ENCODE measurements around the gene COQ8A.

The COQ8A gene

DNA sequence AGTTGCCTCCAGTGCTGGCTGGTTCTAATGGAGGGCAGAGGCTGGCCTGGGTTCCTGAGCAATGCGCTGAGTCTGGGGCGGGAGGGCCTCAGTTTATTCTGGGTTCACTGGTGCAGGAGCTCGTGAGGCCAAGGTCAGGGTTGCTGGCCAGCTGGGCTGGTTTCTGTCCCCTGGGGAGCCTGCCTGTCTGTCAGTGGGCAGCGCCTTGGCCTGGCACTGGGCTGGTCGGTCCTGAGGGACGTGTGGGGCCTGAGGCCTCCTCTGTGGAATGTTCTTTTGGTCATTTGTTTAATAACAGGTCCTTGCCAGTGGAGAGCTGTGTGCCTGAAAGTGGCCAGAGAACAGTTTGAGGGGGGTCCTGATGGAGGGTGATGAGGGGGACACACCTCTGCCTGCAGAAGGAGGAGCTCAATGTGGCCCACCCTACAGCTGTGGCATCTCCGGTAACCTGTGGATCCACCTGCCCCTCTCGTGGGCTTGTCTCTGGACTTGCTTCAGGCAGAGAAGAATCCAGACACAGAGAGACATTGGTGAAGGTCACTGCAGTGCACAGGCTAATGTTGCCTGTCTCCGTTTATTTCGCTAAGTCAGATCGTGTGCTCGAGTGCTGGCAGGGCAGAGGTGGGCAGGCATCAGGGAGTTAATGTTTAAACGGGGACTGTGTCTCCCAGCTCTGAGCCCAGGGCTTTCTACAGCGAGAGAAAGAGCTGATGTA, 34.6 kb downstream of the COQ8A start:
- DNase-seq, result no peak

DNA sequence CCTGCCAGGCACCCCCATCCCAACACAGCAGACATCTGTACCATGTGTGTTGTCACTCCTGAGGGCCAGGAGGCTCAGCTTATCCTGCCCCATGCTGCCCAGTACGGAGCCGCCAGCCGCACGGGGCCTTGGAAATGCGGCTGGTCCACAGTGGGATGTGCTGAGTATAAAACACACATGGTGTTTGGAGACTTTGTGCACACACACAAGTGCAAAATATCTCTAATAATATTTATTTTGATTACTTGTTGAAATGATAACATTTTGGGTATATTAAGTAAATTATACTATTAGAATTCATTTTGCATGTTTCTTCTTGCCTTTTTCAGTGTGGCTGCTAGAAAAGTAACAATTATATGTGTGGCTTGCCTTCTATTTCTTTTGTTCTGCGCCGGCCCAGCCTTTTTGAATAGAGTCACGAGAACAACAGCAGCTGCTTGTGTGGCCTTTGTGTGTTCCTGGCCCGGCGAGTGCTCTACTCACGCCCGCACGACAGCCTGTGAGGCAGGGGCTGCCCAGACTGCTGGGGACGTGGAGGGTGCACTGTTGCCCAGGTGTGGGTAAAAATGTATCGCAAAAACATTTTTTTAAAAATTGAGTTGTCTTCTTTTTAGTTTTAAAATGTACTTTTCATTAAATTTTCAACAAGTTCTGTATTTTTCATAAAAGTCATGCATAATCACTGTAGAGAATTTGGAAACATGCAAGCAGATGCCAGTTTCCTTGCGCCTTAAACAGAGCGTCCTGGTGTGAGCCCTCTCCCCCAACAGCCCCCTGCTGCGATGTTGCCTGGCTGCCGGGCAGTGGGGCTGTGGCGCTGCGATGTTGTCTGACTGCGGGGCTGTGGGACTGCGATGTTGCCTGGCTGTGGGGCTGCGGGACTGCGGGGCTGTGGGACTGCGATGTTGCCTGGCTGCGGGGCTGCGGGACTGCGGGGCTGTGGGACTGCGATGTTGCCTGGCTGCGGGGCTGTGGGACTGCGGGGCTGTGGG, 35.5 kb downstream of the COQ8A start:
- DNase-seq, result no peak

DNA sequence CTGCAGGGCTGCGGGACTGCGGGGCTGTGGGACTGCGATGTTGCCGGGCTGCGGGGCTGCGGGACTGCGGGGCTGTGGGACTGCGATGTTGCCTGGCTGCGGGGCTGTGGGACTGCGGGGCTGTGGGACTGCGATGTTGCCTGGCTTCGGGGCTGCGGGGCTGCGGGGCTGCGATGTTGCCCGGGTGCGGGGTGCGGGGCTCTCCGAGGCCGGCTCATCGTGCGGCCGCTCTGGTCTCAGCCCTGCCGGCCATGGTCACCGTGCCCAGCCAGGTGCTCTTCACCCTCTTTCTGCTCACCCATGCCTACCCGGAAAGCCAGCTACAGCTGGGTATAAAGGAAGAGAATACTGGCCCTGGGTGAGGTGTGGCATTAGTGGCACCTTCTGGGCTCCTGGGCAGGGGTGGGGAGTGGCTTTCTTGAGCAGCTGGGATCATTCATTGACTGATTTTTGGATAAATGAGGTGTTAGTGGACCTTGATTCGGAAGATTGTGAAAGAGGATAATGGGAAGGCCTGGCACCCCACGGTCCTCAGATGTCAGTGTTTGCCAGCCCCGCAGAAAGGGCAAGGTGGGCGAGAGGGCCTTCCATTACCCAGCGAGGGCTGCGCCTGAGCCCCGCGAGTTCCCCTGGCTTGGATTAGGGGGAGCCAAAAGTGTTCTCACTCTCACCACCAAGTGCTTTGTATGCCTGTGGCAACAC, 36.3 kb downstream of the COQ8A start:
- no peak for DNase-seq

DNA sequence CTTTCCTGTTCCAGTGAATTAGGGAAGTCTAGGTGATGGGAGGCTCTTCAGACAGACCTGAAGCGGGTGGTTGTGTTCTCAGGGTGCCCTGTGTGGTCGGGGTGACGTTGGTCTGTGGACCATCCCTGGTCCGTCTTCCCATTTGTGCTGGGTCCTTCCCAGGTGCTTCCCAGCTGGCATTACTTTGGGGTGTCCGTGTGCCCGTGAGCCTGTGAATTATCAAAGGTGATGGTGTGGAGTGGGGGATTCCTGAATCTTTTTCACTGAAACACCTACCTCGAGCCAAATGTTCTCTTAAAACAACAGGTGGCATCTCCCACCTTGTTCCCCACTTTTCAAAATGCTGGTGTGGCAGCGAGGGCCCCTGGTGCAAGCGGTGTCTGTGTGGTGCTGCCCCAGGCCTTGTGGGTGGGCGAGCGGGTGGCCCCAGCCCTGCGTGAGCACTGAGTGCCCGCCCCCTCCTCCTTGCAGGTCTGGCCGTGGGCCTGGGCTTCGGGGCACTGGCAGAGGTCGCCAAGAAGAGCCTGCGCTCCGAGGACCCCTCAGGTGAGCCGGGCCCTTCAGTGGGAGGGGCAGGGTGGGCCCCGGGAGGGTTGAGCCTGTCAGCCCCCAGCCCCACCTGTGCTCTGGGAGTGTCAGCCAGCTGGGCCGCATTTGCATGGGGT, 37.0 kb downstream of the COQ8A start:
- DNase-seq, result no peak

DNA sequence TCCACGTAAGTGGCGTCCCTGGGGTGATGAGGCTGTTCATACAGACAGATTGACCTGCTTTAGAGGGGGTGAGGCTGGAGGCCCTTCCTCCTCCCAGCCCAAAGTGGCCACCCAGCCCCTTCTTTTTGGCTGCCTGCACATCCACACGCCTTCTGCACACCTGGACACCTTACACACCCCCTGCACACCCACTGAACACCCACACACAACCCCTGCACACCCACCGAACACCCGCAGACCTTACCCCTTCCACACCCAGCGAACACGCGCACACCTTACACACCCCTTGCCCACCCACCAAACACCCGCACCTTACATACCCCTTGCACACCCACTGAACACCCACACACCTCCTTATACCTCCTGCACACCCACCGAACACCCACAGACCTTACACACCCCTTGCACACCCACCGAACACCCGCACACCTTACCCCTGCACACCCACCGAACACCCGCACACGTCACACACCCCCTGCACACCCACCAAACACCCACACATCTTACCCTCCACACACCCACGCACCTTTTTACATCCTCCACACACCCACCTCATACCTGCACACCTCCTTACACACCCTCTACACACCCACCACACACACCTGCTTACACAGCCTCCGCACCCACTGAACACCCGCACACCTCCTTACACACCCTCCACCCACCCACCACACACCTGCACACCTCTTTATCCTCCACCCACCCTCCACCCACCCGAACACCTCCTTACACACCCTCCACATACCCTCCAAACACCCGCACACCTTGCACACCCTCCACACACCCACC, 37.7 kb downstream of the COQ8A start:
- DNase-seq, result peak; percentile 30

DNA sequence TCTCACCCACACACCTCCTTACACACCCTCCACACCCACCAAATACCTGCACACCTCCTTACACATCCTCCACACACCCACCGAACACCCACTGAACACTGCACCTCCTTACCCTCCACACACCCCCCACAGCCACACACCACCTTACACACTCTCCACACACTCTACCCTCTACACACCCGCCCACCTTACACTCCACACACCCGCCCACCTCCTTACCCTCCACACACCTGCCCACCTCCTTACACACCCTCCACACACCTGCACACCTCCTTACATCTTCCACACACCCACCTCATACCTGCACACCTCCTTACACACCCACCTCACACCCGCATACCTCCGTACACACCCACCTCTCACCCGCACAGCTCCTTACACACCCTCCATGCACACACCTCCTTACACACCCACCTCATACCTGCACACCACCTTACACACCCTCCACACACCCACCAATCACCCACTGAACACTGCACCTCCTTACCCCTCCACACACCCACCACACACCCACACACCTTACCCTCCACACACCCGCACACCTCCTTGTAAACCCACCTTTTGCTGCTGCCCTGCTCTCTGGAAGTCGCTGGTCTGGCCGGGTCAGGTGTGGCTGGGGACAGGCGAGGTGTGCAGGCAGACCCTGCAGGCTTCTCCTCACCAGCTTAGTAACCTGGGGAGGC, 38.5 kb downstream of the COQ8A start:
- DNase-seq, result peak; percentile 38

DNA sequence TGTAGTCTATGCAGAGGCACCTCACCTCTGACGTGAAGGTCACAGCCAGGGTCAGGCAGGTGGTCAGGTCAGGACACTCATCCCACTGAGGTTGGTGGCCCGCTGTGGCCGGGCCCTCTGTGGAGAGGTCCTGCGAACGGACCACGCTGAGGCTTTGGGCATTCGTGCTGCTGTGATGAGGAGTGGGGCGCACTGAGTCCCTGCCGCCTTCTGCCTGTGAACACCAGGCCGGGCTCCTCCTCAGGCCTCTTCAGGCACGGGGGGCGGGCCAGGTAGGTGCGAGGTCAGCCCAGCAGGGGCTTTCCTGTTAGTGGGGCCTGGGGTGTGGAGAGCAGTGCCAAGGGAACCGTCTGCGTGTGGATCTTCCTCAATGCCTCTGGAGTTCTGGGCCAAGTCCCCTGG, 39.0 kb downstream of the COQ8A start:
- DNase-seq, result peak; percentile 30

DNA sequence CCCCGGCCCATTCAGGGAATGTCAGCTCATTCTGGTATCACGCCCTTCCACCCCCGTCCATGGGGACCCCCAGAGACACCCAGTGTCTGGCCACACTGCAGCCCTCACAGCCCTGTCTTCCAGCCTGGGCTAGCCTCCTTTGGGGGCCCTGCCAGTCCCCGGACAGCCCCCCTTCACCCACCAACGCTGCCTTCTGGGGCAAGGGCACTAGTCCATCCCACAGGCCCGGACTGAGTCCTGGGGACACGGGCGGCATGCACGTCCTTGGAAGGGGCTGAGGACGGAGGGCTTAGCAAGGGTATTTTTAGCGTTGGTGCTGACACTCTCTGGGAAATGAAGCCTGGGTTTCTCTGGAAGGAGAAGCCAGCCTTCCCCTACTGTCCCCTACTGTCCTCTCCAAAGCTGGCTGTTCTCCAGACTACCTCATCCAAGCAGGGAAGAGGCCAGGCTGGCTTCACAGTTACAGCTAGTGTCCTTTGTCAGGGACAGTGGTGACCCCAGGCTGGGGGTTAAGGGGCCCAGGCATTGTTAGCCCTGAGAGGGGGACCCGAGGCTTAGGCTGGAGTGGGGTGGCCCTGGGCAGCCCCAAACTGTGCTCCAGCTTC, 39.5 kb downstream of the COQ8A start:
- no peak for DNase-seq

DNA sequence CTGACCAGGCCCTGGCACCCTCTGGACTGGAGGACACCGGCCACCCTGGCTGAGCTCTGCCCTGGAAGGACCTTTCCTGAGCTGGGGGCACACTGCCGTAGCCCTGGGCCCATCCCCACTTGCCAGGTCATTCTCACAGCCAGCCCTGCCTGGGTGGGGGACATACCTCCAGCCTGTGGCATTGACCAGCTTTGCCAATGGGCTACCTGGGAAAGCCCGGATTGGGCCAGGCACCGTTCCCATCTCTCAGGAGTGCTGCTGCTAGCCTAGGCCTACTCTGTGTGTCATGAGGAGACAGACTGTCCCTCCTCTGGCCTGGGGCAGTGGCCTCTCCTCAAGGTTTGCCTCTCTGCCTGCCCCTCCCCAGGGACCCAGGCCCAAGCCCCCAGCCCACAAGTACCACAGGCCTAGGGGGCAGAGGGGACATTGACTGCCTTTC, 40.0 kb downstream of the COQ8A start:
- DNase-seq, result peak; percentile 50

DNA sequence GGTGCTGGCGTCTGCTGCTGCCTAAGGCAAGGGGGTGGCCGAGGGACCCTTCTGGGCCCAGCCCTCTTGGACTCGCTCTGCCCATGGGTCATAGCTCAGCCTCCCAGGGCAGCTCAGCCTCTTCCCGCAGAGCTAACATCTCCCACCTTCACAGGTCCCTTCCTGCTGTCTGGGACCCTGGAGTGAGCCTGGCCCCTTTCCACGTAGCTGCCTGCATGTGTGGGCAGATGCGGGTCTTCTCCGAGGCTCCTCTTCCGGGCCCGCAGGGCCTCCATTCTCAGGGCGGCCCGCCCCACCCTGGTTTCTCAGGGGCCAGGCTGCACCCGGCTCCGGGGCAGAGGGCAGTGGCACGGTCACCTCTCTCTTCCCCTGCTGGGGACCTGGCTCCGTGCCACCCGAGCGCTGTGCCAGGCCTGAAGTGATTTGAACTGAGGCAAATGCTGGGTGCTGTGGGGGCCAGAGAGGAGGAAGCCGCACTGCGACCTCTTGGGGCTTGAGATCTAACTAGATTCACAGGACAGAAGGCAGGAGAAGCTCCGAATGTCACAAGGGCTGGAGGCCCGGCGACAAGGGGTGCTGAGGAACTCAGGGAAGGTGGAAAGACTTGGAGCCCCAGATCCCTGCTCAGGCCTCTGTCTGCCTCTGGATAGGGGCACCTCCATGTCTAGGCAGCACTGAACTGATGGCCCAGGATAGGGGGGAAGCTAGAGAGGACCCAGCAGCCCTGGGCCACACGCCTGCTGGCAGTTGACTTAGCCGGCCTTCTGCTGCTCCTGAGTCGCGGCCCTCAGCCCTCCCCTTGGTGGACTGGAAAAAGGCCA, 40.7 kb downstream of the COQ8A start:
- DNase-seq, result no peak

DNA sequence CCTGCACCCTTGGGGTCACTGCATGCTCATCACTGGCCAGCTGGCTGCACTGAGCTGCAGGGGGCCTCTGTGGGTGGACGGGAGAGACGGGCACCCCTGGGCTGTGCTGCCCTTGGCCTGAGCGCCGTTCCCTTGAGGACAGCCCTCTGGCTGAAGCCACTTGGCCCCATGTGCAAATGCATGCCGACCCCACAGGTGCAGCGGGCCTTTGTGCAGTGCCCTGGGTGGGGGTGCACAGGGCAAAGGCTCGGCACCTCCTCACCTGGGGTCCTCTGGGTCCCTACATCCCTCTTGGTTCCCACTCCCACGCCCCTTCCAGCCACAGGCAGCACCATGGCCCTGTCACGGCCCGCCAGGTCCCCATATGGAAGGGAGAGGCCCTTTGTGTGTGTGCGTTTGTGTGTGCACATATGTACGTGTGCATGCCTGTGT, 41.3 kb downstream of the COQ8A start:
- DNase-seq, result no peak

DNA sequence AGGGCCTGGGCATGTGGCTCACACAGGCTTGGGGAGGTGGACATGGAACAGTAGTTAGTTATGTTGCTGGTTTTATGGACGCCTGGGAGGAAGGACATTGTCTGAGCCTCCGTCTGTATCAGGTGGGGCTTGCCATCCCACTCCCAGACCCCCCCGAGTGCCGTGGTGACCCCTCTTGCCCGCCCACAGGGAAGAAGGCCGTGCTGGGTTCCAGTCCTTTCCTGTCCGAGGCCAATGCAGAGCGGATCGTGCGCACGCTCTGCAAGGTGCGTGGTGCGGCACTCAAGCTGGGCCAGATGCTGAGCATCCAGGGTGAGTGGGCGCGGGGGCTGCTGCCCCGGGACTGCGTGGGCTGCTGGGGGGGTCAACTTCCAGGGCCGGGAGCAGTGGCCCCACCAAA, 41.7 kb downstream of the COQ8A start:
- no peak for DNase-seq

DNA sequence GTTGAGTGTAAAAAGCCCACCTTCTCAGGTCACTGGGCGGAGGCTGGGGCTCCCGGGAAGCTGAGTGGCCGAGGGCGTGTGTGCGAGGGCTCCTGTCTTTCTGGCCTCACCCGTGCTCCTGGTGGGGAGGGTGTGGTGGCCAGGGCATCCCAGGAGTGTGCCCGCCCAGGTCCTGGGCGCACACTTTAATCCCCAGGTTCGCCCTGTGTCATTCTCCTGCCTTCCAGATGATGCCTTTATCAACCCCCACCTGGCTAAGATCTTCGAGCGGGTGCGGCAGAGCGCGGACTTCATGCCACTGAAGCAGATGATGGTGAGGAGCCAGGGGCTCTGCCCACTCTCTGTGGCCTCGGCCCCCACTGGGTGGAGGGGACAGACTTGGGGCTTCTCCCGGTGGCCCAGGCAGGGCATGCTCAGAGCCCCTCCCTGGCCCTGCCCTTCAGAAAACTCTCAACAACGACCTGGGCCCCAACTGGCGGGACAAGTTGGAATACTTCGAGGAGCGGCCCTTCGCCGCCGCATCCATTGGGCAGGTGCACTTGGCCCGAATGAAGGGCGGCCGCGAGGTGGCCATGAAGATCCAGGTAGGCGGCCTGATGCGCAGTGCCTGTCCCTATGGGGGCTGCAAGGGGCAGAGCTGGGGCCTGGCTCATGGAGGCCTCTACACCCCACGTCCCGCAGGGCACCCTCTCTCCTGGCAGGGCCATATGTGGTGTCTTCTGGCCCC, 42.5 kb downstream of the COQ8A start:
- DNase-seq, result no peak

DNA sequence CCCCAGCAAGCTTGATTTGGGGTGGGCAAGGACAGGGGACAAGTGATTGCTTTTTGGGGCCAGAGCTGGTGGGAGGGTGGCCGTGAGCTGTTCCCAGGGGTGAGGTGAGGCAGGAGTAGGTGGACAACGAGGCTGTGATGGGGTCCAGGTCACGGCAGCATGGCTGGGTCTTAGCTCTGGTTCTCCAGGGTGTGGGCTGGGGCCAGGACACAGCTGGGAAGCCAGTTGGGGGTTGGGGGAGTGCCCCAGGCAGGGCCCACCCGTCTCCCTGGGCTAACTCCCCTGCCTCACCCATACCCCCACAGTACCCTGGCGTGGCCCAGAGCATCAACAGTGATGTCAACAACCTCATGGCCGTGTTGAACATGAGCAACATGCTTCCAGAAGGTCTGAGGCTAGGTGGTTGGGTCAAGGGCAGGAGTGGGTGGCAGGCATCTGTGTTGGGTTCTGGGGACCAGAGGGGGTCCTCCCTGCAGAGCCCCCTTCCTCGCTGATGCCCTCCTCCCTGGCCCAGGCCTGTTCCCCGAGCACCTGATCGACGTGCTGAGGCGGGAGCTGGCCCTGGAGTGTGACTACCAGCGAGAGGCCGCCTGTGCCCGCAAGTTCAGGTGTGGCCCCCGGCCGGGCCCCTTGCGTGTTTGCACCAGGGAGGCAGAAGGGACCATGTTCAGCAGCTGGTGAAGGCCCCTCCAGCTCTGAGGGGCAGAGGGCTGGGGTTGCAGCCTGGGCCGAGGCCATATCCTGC, 43.3 kb downstream of the COQ8A start:
- DNase-seq, result no peak

DNA sequence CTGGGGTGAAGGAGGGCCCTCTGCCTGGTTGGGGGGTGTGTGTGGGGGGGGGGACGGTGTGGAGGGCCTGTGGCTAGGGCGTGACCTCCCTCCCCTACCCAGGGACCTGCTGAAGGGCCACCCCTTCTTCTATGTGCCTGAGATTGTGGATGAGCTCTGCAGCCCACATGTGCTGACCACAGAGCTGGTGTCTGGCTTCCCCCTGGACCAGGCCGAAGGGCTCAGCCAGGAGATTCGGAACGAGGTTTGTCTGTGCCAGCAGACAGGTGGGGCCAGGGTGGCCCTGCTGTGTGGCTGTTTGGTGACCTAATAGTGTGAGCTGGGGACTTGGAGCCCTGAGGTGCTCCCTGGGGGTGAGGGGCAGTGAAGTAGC, 43.9 kb downstream of the COQ8A start:
- no peak for DNase-seq

DNA sequence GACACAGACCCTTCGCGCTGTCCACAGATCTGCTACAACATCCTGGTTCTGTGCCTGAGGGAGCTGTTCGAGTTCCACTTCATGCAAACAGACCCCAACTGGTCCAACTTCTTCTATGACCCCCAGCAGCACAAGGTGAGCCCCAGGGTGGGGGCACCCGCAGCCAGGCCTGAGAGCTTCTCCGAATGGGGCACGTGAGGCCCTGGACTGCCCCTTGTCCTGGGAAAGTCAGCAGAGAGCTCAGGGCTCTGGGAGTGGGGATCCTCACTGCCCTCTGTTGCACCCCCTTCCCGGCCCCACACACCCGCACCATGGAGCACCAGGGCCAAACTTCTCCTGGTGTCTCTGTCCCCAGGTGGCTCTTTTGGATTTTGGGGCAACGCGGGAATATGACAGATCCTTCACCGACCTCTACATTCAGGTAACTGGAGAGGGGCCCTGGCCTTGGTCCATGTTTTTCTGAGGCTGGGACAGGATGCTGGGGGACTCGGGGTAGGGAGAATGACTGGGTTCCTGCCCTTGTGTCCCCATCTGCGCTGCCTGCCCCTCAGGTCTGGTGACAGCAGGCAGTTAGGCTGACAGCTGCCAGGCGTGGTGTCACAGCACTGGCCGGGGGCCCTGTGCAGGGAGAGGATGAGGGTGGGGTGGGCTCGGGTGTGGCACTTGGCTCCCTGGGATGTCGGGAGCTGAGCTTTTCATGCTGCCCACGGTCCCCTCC, 44.6 kb downstream of the COQ8A start:
- DNase-seq, result no peak

DNA sequence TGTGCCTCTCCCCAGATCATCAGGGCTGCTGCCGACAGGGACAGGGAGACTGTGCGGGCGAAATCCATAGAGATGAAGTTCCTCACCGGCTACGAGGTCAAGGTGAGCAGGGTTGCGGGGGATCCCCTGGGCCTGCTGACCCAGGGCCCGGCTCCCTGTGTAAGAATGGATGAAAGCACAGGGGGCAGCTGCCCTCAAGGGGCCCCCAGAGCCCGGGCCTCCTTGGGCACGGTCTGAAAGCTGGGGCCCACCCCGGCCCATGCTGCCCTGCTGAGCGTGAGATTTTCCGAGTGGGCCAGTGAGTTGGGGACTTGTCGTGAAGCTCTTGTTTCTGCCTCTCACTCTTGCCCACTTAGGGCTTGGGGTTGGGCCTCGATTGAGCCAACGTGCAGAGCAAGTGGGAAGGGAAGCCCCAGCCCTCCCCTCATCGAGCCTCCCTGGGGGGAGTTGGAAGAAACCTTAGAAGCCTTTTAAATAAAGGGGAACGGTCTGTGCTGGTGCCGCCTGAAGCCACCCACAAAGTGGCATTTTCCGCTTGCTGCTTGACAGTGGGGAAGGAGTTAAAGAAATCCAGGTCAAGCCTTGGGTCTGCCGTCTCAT, 45.2 kb downstream of the COQ8A start:
- no peak for DNase-seq

Measured in activated CD8-positive, alpha-beta memory T cell treated with anti-CD3 and anti-CD28 coated beads, Interleukin-2, amount 50 U/mL, for 48 hours (primary cell).